Nephron (organoid): ENCODE results near the gene HK3.

Source experiments
- H3K27ac Mint-ChIP-seq, 3 experiments: 2 replicates each; pipeline ENCODE4 v1.8.0; 2020; ENCODE audit warnings: mixed read lengths in 3 of 3, mild to moderate bottlenecking in 2 of 3, moderate library complexity in 1 of 3
- H3K27me3 Mint-ChIP-seq: 2 replicates; pipeline ENCODE4 v1.8.0; 2021; ENCODE audit warnings: low read depth, mild to moderate bottlenecking, moderate library complexity, mixed read lengths
- H3K36me3 Mint-ChIP-seq: 2 replicates; pipeline ENCODE4 v1.8.0; 2020; ENCODE audit warnings: low read depth, mixed read lengths
- H3K4me1 Mint-ChIP-seq: 2 replicates; pipeline ENCODE4 v1.8.0; 2020; ENCODE audit warnings: mixed read lengths
- H3K4me3 Mint-ChIP-seq, 3 experiments: 2 replicates each; pipeline ENCODE4 v1.8.0; 2020; ENCODE audit warnings: mild to moderate bottlenecking in 3 of 3, mixed read lengths in 3 of 3, moderate library complexity in 2 of 3
- H3K9me3 Mint-ChIP-seq: 2 replicates; pipeline ENCODE4 v1.8.0; 2020; ENCODE audit warnings: mixed read lengths
- CTCF ChIP-seq, 3 experiments: fragments of 200-600 bp; sonication (generic); IDR thresholded peaks; one replicate each; pipeline ENCODE4 v1.5.0; 2021; ENCODE audit warnings: antibody characterized with exemption in 3 of 3; ENCODE audit not compliant: unreplicated experiment in 3 of 3

HK3 gene

GRCh38 chr5:176921714-176922113, 22.6 kb upstream of the HK3 start:
- no peaks in the 10 kb centered on the region for H3K9me3 Mint-ChIP-seq
- H3K4me3 Mint-ChIP-seq = no peak overlapping the region
- no peak for TF ChIP-seq CTCF (IDR thresholded peaks at IDR 0.05; ENCODE audit: unreplicated experiment in 3 of 3)
- no peaks in the 10 kb centered on the region for H3K4me1 Mint-ChIP-seq
- H3K36me3 Mint-ChIP-seq = peaks cover 36% of the 10 kb centered on the region
- H3K27ac Mint-ChIP-seq = no peak overlapping the region
- no peaks in the 10 kb centered on the region for H3K27me3 Mint-ChIP-seq

GRCh38 chr5:176918613-176919012, 19.5 kb upstream of the HK3 start:
- Mint-ChIP-seq H3K9me3 (no peaks in the 10 kb centered on the region), H3K36me3 (peaks cover 20% of the 10 kb centered on the region), H3K4me1 (no peaks in the 10 kb centered on the region), H3K4me3 (no peak overlapping the region), H3K27me3 (no peaks in the 10 kb centered on the region), H3K27ac (no peak overlapping the region)
- no peak for TF ChIP-seq CTCF (IDR thresholded peaks at IDR 0.05; ENCODE audit: unreplicated experiment in 3 of 3)

- H3K27ac Mint-ChIP-seq = no peak overlapping the region
- H3K4me3 Mint-ChIP-seq = no peak overlapping the region
- H3K27me3 Mint-ChIP-seq = no peaks in the 10 kb centered on the region
- H3K4me1 Mint-ChIP-seq = no peaks in the 10 kb centered on the region
- TF ChIP-seq CTCF (IDR thresholded peaks at IDR 0.05; ENCODE audit: unreplicated experiment in 3 of 3) = no peak
- H3K36me3 Mint-ChIP-seq = peaks cover 23% of the 10 kb centered on the region
- no peaks in the 10 kb centered on the region for H3K9me3 Mint-ChIP-seq
Measured at GRCh38 chr5:176916337-176916736, 17.2 kb upstream of the HK3 start.

GRCh38 chr5:176915906-176916305, 16.8 kb upstream of the HK3 start:
- peaks cover 24% of the 10 kb centered on the region for H3K36me3 Mint-ChIP-seq
- H3K4me3 Mint-ChIP-seq = no peak overlapping the region
- H3K27ac Mint-ChIP-seq = no peak overlapping the region

GRCh38 chr5:176912115-176912514, 13.0 kb upstream of the HK3 start:
- peaks cover 5% of the 10 kb centered on the region for H3K4me1 Mint-ChIP-seq

More at GRCh38 chr5:176915906-176916305, 16.8 kb upstream of the HK3 start:
- no peak for TF ChIP-seq CTCF (IDR thresholded peaks at IDR 0.05; ENCODE audit: unreplicated experiment in 3 of 3)
- Mint-ChIP-seq H3K4me1 (no peaks in the 10 kb centered on the region), H3K9me3 (no peaks in the 10 kb centered on the region), H3K27me3 (no peaks in the 10 kb centered on the region)

More at GRCh38 chr5:176912115-176912514, 13.0 kb upstream of the HK3 start:
- Mint-ChIP-seq H3K9me3 (no peaks in the 10 kb centered on the region), H3K4me3 (no peak overlapping the region), H3K27ac (no peak overlapping the region), H3K27me3 (no peaks in the 10 kb centered on the region), H3K36me3 (peaks cover 26% of the 10 kb centered on the region)
- TF ChIP-seq CTCF (IDR thresholded peaks at IDR 0.05; ENCODE audit: unreplicated experiment in 3 of 3) = no peak
